HG02943 (cell line): ENCODE results near the gene AOAH.
"Not testable (repeated sequence)": the region's sequence is repeated elsewhere in the genome, so short reads cannot be mapped to it uniquely, and the experiment has no call there.

Experiments used
- ATAC-seq: cut with Tn5 transposase; IDR thresholded peaks from one replicate; pipeline ENCODE4 v1.9.1; 2021; ENCODE audit warnings: mild to moderate bottlenecking, low read depth, moderate library complexity; ENCODE audit not compliant: unreplicated experiment

Gene AOAH

DNA sequence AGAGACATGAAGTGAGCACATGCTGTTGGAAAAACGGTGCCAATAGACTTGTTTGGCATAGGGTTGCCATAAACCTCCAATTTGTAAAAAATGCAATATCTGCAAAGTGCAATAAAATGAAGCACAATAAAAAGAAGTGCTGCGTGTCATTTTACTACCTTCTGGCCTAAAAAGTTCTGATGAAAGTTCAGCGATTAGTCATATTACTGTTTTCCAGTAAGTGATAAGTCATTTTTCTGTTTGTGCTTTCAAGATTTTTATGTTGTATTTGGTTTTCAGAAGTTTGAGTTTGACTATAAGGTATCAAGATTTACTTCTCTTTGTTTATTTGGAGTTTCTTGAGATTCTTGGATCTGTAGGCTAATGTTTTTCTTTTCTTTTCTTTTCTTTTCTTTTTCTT, 16.8 kb downstream of the AOAH start:
- ATAC-seq, result no peak

DNA sequence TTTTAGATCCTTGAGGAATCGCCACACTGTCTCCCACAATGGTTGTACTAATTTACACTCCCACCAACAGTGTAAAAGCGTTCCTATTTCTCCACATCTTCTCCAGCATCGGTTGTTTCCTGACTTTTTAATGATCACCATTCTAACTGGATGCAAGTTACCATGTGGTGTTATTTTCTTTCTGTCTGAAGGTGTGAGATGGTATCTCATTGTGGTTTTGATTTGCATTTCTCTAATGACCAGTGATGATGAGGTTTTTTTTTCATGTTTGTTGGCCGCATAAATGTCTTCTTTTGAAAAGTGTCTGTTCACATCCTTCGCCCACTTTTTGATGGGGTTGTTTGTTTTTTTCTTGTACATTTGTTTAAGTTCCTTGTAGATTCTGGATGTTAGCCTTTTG, 20.4 kb downstream of the AOAH start:
- ATAC-seq, result not testable (repeated sequence)

DNA sequence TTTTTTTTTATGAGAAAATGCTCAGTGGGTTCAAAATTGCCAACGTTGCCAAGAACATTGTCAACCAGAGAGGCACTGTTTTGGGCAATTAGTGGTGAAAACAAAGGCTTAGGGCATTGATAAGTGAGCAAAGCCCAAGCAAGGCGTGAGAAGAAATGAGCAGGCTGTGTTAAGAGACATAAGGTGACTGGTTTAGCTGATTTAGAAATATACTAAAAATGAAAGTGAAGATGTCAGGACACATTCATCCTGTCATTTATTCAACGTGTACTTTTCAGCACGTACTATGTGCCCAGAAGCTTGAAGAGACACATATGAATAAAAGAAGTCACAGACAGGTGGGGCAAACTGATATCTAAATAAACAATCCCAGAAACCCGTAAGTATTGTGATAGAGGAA, 31.8 kb downstream of the AOAH start:
- no peak for ATAC-seq

DNA sequence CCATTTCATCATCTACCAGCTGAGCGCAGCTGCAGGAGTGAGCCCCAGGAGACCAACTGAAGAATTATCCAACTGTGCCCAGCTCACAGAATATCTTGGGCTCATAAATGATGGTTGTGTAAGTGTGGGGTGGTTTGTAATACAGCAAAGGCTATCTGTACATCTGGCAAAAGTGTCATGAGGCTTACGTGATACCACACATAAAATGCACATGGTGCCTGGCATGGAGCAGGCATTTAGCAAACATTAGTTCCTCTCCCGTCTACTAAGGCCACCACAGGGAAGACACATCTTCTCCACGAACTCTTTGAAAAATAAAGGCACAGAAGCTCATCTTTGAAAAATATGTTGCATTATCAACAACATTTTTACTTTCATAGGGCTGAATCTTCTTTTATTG, 32.3 kb downstream of the AOAH start:
- ATAC-seq, result no peak

DNA sequence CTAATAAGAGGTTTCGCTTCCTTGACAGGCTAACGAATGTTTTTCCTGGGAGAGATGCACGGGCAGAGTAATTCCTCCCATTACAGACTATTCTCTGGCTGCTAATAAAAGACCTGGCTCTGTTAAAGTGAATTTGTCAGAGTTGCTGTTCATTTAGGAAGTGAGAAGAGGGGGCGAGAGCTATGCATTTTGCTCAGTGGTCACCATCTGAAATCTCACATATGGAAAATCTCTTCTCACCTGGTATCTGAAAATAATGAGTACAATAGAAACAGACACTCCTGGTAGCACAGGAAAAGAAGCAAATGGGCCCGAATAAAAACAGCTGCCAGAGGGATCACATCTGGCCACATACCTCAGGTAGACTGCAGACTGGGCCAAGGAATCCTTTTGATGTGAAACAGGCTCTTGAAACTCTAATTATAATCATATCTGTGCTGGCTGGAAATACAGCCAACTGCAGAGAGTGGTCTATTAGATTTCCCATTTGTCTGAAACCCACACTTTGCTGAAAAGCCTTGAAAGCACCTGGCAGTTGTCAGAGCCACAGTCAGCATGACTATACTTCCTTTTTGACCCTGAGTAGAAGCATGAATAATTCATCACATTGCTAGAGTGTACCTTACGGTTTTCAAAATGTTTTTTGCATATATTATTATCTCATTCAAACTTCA, 33.6 kb downstream of the AOAH start:
- ATAC-seq, result no peak

DNA sequence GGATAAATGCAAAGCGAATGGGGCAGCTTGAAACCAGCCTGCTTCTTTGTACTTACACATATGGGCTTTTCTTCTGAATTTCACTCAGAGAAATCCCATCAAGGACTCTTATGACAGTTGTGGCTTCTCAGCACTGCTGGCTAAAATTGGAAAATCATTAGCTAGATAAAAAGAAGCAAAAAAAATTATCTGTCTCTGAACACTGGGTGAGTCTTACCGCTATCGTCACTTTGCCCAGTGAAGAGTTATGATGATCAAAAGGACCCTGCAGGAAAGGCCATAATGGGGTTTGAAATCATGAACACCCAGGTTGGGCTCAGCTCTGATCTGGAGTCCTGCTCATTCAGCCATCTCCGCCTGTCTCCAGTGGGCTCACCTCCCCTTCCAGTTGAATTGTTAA, 34.3 kb downstream of the AOAH start:
- no peak for ATAC-seq

DNA sequence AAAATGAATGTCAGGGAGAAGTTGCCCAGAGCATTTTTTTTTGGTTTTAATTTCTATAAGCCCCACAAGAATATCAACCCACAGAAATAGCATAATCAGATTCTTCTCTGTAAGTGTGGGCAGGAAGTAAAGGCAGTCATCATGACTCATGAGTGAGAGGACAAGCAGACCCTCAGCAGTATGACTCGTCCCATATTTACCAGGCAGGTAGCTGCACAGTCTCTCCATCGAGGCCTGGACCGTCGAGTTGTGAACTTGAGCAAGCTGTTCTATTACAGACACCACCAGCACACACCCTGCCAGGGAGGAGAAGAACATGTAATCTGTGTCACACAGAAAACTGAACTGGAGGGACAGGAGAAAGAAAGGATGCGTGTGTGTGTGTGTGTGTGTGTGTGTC, 37.8 kb downstream of the AOAH start:
- no peak for ATAC-seq

DNA sequence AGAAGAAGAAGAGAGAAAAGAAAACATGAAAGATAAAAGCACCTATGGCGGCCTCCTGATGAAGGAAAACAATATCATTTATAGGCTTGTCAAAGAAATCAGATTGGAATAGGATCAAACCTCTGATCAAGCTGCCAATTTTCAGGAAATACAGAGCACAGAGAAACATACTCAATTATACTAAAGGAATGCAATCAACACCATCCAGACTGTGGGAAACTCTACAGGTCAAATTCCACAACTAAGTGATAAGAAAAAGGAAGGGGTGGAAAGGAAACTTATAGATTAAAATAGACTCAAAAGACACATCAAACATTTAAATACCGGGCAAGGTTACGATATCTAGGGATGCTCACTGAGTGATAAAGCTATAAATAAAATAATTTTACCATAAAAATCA, 39.3 kb downstream of the AOAH start:
- ATAC-seq, result no peak

DNA sequence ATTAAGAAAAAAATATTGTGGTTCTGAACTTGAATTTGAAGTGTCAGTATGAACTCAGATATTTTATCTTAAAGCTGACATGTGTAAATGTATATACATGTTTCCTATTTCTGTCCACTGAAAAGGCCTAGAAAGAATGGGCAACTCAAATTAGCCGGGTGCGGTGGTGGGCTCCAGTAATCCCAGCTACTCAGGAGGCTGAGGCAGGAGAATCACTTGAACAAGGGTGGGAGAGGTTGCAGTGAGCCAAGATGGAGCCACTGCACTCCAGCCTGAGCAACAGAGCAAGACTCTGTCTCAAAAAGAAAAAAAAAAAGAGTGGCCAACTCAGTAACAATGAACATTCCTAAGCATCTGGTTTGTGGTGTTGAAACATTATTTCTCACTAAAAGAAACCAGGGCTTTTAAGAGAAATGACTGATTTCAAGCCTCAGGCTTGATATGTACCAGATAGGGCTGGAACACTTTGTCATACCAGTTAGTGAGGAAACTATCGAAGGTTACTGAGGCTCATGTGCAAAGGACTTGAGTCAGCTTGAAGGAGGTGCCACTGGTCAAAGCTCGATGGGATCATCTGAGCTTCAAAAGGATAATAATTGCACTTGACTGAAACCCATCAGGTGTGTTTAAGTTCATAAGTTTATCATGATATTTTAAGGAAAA, 40.5 kb downstream of the AOAH start:
- no peak for ATAC-seq

DNA sequence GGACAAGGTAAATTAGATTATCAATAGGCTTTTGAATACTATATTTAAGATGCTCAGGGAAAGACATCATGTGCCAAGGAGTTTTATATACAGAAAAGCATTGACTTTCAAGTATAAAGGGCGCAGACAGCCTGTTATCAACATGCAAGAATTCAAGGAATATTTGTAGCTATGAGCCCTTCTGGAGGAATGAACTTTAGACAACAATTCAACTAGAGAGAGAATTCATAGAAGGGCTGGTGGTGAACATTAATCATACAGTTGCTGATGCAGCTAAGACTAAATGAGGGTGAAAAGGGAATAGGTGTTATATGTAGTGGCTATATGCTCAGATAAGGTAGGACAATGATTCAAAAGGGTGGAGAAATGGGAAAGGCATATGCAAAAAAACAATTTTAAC, 41.2 kb downstream of the AOAH start:
- no peak for ATAC-seq

DNA sequence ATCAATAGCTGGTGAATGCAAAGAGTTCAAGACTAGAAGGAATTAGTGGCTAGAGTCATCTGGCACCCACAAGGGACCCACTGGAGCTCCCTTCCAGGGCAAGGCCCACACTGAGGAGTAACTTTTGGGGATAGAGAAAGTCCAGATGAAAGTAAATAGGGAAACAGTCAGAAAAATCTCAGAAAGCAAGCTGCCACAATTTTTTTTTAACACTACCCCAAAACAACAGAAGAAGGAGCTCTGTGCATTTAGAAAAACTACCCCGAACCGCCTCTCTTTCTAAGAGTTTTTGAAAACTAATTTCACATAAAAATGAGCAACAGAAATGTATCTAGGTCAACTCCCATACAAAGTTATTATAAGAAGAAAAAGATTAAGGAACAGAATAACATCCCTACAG, 42.2 kb downstream of the AOAH start:
- ATAC-seq, result no peak

DNA sequence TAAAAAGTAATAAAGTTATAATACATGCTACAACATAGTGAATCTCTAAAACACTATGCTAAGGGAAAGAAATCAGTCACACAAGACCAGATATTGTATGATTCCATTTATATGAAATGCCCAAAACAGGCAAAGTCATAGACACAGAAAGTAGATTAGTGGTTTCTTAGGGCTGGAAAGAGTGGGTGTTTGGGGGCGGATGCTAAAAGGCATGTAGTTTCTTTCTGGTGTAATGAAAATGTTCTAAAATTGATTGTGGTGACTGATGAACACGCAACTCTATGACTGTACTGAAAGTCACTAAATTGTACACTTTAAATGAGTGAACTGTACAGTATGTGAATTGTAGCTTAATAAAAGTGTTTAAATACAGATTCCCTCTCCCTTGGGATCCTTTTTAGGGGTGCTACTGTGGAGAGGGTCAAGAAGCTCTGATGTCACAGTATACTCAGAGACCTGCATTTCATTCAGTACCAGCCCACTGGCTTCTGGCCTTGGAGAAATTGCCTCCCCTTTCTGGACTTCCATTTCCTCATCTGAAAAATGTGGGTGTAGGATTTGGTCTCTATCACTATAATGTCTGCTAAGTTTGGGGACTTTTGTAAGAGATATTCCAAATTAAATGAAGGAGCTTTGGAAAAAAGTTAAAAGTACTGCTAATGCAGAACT, 46.4 kb downstream of the AOAH start:
- no peak for ATAC-seq

DNA sequence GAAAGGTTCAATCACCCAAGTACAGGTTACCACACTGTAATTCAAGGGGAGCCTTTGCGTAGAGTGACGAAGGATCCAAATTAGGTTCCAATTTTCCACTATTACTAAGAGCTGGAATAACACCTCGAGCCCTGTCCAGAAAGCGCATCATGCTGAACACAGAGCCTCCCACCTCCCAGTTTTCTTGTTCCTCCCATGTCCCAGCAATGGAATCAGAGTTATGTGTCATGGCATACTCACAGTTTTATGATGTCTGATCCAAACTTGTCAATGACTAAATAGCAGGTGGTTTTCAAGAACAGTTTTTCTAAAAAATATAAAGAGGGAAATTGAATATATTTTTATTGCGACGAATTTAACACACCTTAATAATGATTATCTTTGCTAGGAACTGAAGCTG, 50.6 kb downstream of the AOAH start:
- no peak for ATAC-seq

DNA sequence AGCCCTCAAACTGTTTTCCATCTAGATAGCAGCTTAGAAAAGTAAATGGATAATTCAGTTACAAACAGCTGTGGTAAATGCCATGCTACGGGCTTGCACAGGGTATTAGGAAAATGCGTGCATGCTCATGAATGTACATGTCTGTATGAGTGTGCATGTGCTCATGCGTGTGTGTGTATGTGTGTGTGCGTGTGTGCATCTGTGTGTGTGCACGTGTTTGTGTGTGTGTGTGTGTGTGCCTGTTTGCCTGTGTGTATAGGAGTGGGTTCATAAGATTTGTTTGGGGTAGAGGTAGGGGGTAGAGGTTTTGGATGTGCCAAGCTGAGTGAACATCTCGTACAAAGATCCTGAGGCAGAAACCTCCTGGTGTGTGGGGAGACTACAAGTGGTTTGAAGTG, 52.9 kb downstream of the AOAH start:
- no peak for ATAC-seq

DNA sequence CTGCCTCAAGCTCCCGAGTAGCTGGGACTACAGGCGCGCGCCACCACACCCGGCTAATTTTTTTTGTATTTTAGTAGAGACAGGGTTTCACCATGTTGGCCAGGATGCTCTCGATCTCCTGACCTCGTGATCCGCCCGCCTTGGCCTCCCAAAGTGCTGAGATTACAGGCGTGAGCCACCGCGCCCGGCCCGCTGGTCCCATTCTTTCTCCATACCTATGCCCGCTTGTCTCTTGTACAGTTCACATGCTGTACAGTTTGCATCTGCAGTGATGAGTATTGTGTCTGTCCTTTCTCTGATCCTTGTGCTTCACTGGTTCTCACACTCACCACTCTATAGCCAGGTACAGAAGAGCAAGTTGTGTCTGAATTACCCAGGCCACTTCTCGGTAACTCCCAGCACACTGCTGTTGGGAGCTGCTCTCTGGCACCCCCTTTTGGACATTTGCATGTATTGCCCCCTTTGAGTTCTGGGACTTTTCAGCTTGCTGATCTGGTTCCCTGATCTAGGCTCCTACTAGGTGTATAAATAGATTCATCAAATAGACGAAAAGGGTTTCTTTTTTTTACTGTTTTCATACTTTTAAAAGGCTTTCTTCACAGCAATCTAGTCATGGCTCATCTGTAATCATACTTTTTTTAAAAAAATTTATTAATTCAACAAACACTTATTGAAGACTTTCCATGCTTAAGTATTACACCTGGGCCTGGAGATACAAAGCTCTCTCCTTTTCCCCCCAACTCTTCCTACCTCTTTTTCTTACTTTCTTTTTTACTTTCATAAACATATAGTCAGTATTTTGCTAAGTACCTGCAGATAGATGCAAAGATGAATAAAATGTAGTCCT, 53.5 kb downstream of the AOAH start:
- no peak for ATAC-seq

DNA sequence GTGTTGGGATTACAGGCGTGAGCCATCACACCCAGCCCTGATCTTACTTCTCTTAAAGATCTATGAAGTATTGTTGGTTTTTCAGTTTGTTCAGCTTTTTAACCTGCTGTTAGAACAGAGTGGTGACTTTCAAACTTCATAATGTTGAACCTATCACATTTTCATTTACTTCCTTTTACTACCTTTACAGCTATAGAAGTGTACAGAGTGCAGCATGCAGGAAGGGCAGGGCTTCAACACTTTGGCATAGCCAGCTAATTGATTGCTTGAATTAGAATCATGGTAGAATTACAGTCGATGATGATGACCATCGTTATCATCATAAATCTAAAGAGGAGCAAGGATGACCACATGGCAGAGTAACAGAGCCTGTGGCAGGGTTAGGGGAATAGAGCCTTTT, 55.5 kb downstream of the AOAH start:
- ATAC-seq, result no peak

DNA sequence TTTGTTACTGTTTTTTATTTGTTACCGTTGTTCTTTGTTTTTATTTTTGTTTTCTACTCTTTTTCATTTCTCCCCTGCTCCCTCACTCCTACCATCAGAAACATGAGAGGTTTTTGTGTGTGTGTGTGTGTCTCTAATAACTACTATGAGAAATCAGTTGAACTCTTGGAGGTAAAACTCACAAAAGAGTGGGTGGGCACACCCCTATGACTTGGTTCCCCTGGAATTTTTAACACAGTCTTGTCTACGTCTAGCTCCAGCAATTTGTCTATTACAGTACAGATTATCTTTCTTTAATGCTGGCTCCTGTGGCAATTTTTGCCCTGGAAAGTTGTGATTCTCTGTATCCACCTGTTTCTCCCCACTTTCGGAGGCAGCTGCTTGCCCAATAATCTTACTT, 56.2 kb downstream of the AOAH start:
- no peak for ATAC-seq

DNA sequence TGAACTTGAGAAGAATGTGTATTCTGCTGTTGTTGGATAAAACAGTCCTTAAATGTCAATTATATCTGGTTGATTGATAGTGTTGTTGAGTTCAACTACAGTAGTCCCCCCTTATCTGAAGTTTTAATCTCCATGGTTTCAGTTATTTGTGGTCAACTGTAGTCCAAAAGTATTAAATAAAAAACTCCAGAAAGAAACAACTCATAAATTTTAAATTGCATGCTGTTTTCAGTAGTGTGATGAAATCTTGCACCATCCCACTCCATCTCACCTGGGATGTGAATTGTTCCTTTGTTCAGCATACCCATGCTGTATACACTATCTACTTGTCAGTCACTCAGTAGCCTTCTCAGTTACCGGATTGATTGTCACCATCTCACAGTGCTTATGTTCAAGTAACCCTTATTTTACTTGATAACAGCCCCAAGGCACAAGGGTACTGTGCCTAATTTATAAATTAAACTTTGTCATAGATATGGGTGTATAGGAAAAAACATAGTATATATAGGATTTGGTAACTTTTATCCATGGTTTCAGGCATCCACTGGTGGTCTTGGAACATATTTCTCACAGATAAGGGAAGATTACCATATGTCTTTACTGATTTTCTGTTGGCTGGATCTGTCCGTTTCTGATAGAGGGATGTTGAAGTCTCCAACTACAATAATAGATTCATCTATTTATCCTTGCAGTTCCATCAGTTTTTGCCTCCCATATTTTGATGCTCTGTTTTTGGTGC, 57.1 kb downstream of the AOAH start:
- no peak for ATAC-seq

DNA sequence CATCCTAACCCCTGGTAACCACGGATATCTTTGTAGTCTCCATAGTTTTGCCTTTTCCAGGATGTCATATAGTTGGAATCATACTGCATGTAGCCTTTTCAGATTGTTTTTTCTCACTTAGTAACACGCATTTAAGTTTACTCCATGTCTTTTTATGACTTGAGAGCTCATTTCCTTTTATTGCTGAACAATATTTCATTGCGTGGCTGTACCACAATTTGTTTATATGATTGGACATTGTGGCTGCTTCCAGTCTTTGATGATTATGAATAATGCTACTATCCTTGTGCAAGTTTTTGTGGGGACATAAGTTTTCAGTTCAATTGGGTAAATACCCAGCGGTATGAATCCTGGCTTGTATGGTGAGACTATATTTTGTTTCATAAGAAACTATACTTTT, 60.8 kb downstream of the AOAH start:
- no peak for ATAC-seq

DNA sequence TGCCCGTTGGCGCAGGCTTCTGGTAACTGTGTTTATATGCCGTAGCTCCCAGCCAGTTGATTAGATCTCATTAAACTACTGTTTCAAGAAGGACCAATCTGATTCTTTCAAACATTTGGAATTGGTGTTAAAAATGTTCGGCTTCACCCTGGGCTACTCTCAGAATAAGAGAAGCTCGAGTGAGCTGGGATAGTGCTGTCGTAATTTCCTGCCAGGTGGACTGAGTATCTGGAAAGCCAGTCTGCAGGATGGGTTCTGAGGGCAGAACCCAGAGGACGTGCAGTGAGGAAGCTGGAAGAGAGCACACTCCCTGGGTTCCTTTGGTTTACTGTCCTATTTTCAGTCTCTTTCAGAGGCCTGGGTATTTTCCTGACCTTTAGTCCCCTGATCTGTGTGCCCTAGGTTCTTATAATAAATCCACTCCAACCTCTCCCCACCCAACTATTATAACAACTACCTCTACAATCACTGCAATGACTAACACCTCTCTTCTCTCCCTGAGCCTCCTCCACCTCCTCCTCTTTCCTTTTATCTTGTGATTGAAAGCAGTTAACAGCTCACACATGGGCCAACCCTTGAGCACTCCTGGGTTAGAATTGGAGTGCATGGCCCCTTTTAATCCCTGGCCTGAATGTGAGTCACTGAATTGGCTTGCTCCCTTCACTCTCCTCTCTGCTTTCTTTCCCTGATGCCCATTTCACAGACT, 63.0 kb downstream of the AOAH start:
- no peak for ATAC-seq
